ENCODE results near the gene SPACDR.

SPACDR gene

DNA sequence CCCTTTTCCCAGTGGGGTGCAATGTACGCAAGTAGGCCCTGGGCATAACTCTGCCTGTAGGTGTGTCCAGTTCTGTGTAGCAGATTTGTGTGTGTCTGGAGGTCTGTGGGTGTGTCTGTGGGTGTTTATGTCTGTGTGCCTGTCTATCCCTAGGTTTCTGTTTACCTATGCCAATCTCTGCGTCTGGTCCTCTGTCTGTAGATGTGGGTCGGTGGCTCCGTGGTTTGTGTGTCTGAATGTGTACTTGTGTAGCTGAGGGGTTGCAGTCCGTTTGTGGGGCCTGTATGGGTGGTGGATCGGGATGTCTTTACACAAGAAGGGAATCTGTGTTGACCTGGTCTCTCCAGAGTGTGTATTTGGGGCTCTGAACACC is 20.6 kb upstream of the SPACDR start:
- DNase-seq, result no peak

DNA sequence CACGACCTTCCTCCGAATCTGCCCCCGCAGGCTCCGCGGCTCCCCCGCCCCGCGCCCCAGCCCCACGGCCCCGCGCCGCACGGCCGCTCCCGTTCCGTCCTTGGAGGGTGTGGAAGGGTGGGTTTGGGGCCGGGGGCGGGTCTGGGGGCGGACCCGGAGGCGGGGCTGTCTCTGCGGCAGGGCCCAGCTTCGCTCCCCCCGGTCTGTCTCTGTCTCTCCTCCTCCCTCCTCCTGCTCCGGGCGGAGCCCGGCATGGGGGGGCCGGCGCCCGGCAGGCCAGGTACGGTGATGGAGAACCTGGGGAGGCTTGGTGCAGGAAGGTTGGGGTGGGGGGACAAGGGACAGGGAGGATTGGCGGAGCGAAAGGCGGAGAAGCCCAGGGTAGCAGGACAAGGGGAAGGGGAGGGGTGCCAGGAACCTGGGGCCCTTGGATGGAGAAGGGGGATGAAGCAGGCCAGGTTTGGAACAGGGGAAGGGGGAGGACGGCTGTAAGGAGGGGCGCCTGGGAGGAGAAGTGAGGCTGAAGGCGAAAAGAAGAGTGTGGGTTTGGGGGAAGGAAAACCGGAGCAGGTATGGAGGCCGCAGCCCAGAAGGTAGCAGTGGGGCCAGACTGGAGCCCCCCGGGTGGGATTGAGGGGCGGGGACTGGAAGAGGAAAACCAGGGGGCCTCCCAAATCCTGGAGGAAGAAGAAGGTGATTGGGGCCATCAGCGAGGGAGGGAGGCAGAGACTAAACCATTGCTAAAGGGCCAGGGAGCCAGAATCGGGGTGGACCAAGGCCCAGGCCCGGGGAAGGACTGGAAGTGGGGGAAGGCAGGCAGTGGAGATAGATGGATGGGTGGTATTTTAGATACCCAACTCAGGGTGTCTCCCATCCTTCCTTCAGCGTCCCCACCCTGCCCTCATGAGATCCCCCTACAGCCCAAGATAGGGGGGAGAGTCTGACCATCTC is 19.9 kb upstream of the SPACDR start, which contains the start of gene NYAP1:
NYAP1 (plus strand) TSS at position 206 of the 951 bp plus-strand sequence. CDS start 1,385 bp downstream, outside the sequence.
- no peak for DNase-seq

DNA sequence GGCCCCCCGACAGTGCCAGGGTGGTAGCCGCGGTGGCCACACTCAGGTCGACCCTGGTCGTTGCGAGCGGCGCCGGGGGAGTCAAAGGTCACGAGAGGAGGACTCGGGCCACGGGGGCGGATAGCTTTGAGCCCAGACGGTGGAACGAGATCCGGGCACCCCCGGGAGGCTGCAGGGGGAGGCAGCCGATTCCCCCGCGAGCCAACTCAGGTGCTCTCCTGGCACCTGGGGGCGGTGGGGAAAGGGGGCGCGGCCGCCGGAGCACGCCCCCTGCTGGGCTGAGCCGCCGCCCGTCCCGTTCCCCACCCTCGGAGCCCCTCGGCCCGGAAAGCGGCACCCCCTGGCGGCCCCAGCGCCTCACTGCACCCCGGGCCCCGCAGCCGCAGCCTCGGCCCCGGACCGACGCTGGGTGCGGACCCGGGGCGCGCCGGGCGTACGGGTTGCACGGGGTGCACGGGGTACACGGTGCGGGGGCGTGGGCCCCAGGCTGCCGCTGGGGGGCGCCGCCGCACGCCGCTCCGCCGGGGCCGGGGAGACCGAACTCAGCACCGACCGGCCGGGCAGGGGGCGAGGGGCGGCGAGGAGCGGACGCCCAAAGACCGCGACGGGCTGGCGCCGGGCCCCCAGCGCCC is 19.1 kb upstream of the SPACDR start:
- no peak for DNase-seq

DNA sequence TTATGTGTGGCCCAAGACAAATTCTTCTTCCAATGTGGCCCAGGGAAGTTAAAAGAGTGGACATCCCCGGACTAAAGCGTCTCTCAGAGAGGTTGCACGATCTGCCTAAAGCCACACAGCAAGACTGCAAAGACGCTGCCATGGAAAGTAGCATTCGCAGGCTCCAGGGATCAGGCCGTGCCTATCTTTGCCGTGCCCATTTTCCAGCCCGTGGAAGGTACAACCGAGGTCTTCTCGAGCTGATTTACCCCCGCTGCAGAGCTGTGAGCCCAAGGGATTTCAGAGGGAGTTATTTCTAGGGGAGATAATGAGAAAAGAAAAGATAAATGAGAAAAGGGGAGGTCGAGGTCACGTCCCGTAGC is 18.6 kb upstream of the SPACDR start:
- no peak for DNase-seq

DNA sequence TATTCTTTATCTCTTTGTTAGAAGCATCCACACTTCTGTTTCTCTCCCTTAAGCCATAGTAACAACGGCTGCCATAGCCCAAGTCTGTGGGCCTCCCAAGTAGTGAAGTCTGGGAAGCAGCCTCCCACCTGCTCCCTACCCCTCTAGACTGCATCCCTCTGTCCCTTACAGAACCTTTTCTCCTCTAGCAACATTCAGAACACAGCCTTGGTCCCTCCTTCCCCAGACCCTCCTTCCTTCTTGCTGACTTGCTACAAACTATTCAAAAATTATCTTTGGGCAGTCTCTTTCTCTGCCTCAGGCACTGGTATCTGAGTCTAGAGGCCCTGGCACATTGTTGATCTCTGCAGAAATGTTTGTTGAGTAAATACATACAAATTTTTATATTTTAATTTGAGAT is 17.4 kb upstream of the SPACDR start:
- DNase-seq, result no peak

DNA sequence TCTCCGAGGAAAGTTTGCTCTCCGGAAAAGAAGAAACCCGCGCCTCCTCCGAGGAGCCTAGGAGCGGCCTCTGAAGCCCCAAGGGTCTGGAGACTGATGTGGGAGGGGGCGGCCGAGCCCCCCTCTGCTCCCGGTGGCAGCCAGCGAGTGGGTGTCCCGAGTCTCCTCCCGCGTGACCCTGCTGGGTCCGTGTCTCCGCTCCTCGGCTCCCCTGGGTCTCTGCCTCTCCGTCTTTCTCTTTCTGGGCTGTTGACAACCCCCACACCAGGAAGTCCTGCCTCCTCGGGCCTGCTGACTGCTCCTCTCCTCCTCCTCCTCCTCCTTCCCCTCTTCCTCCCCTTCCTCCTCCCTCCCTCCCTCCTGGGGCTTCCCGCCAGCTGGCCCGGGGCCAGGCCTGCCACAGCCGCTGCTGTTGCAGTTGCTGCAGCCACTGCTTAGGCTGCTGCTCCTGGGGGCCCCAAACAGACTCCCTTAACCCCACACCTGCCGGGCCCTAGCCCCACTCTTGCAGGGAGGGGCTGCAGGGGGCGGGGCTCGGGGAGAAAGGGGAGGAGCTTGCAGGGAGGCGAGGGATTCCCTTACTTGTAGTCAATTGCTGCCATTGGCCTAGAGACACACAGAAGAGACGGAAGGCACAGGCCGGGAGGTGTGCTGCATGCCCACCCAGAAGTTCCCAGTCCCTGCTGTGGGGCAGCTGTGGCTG is 15.0 kb upstream of the SPACDR start, which contains the start of gene TSC22D4:
TSC22D4 (minus strand) TSS at position 257 of the 703 bp plus-strand sequence. CDS start 1,176 bp downstream, outside the sequence.
- DNase-seq, result peak; percentile 88

DNA sequence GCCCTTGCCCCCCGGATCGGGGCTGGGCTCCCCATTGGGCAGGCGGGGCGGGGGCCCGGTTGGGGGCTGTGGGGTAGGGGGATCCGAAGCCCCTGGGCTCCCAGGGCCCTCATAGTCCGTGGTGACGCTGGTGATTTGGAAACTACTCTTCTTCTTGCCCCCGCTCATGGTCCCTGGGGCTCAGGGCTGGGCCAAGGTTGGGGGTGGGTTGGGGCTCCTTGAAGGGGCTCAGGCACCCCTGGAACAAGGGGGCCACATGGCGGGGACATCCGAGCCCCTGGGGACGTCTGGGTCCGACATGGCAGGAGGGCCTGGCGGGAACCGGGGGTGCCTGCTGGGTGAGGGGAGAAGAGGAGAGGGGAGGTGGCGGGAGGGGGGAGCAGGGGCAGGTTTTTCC is 13.8 kb upstream of the SPACDR start:
- DNase-seq, result no peak

DNA sequence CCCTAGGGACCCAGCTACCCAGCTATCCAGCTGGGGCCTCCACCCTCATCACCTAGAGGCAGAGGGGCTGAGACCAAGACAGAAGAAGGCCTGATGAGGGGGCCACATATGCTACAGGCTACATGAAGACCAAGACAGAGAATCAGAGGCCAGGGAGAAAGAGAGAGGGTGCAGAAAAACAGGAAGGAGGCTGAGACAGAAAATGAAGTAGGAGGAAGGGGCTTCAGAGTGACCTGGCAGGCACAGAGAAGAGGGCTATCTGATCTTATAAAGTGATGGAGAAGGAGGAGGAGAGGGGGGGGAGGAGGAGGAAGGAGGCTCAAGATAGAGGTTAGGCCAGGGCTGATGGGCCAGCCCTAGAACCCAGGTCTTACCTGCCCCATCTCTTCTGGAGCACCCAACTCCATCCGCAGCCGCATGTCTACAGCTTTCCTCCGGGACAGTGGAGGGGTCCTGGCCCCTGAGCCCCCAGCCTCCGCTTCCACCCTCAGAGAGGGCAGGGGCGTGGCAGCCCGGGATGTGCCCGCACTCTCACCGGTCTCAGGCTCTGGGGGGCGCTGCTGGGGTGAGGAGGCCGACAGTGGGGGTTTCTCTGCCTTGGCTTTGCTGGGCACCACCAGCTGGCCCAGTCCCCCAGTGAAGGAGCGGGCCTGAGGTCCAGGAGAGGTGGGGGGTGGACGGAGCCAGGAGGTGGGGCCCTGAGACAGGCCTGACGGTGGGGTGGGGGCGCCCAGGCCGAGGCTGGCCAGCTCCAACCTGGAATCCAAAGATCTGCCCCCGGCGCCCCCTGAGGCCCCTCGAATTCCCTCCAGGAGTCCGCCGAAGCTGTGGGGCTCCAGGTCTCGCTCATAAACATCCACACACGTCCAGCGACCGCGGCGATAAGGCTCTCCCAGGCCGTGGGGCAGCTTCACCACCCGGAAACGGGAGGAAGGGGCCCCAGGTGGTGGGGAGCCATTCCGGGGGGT is 13.1 kb upstream of the SPACDR start:
- DNase-seq, result no peak

DNA sequence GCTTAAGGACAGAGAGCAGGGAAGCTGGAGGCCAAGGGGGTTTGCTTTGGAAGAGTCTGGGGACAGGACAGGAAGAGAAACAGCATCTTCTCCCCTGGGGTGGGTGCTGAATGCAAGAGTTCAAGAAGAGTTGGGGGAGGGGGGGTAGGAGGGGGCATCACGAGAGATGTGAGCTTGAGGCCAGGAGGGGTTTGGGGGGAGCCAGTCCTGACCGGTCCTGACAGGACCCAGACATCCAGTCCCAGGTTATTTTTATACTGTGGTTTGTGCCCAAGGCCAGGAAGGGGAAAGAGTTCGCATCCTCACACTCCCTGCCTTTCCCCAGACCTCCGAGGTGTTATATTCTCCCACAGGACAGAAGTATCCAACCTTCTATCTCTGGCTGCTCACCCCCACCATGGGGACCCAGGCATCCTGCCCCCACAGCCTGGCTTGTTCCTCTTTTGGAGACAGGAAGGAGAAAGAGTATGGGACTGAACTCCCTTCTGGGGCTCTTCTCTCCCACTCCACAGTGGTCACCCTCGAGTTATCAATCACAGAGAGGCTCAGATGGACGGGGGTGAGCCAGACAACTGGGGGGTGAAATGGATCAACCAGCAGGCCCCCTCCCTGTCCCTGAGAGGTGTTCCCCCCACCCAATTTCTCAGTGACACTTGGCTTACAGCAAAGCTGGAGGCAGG is 12.2 kb upstream of the SPACDR start:
- DNase-seq, result no peak

DNA sequence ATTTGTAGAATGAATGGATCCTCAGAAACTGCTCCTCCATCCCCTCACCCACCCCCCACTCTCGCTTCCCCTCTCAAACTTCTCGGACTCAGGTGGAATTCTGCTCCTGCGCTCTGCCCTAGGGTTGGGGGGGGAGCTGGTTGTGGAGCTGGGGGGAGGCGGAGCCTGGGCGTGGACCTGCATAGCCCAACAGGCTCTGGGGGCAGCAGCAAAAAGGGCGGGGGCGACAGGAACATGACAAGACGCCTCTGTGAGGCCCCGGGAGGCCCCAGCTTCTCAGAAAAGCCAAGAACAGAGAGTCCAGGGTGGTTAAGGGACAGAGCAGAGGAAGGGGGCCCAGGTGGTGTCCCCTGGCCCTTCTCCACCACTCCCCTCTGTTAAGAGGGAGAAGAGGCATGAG is 11.5 kb upstream of the SPACDR start:
- no peak for DNase-seq

DNA sequence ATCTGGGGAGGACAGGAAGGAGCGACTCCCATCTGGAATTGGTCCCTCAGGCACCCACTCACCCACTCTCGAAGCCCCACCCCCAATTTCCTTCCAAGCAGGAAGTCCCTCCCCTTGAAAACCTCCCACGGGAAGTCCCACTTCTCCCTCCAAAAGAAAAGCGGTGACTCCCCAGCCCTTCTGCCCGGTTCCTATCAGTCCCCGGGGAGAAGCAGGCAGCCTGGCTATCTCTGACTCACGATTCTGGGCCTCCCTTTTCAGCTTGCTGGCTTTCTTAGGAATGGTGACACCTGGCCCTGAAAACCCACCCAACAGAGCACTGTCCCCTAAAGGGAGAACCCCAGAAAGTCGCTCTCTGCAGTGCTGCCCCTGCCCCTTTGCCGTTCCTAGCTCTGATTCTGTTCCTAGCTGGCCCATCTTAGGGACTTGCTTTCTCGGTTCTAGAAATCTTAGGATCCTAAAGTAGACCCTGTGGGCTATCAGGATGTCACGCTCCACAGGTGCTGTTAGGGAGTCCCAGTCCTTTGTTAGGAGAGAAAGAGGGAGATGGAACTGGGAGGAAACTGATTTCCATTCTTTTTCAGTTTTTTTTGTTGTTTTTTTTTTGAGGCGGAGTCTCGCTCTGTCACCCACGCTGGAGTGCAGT is 8.9 kb upstream of the SPACDR start:
- no peak for DNase-seq

DNA sequence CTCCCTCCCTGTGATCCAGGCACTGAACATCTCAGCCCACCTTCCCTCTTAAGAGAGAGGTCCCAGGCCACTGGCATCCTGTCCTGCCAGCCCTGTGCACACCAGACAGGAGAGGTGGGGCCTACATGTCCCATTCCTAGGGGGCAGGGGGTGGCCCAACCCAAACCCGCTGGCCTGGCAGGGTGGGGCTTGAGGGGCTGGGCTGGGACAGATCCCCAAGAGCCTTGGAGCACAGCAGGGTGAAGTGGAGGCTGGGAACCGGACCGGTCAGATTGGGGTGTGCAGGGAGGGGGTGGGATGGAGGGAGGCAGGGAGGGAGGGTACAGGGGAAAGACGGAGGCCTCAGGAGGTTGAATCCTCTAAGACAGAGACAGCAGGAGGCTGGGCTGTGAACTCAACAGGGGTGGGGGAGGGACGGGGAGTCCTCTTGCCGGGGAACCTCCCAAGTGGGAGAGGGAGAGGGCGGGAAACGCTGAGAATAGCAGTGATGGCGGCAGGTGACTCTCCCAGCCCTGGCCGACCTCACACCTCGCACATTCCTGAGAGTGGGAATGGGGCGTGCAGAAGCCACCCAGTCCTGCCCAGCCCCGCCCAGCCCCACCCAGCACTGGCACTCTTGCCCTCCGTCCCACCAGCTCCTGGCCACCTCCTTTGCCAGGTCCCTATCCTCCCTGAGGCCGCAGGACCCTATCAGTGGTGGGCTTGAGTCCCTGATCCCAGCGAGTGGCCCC is 8.2 kb upstream of the SPACDR start:
- DNase-seq, result no peak

DNA sequence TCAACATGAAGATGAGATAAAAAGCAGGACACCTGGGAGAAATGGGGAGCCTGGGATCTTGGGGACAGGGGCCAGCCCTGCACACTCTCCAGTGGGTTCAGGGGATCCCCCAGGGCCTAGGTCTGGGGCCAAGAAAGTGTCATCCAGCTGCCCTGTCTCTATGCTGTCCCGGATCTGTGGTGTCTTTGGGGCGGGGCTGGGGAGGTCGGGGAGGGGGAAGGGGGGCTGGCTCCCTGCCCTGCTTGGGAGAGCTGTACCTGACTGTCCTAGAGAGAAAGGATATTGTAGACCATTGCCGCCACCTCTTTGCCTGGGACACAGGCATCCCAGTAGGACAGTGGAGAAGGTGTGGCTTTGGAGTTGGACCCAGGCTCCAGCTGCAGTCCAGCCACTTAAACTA is 7.0 kb upstream of the SPACDR start:
- DNase-seq, result no peak

DNA sequence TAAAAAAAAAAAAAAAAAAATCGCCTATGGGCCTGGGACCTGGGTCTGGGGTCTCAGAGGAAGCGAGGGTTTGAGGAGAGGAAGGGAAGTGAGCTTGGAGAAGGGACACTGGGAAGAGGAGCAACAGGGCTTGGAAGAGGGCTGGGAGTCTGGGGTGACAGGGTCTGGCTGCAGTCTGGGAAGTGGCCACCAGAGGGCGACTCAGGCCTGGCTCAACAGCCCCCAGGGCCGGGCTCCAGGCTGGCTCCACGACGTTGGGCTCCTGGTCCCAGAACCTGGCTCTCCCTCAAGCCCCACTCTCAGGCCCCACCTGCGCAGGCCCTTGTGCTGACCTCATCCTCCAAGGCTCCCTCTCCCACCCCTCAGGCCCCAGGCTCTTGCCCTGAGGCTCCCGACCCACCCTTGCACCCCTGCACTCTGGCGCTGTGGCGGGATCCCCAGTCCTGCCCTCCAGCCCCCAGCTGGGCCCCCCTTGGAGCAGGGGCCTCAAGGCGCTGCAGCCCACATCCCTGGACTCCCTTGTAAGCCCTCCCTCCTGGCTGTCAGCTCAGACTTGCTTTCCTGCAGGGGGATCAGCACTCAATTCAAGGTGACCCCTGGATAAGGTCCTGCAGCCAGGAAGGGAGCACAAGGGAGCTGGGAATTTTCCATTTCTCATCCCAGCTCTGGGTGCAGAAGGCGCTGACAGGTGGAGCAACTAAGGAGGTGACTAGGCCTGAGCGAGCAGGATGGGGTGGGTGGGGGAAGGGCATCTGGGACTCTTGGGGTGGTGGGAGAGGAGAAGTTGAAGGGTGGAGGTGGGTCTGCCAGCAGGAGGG is 5.4 kb upstream of the SPACDR start:
- peak; percentile 32 for DNase-seq

DNA sequence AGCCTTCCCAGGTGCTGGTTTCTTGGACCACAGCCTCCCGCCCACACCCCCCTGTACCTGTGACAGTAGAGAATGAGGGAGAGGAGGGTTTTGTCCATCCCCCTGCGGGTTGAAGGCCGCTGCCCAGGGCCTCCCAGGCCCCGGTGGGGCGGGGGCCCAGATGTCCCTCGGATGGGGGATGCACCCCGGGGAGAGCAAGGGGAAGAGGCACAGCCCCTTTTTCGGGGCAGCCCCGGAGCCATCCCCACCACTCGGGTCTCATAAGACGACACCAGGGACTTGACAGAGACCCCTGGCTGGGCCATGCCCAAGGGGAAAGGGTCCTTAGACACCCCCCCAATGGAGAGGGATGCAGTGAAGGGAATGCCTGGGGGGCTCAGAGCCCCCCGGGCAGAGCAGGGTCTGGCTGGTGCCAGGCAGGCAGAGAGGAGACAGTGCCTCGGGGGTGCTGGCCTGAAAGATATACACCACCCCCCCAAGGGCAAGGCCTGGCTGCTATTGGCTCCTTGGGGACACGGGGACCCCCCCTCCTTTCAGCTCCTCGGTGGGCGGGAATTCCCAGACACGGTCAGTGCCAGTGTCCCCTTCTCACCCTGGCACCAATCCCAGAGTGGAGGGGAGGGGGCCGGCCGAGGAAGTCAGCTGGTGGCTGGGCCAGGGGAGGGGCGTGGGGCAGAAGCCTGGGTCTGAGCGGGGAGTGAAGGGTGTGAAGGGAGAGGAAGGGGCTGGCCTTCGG is 3.7 kb upstream of the SPACDR start:
- DNase-seq, result no peak

DNA sequence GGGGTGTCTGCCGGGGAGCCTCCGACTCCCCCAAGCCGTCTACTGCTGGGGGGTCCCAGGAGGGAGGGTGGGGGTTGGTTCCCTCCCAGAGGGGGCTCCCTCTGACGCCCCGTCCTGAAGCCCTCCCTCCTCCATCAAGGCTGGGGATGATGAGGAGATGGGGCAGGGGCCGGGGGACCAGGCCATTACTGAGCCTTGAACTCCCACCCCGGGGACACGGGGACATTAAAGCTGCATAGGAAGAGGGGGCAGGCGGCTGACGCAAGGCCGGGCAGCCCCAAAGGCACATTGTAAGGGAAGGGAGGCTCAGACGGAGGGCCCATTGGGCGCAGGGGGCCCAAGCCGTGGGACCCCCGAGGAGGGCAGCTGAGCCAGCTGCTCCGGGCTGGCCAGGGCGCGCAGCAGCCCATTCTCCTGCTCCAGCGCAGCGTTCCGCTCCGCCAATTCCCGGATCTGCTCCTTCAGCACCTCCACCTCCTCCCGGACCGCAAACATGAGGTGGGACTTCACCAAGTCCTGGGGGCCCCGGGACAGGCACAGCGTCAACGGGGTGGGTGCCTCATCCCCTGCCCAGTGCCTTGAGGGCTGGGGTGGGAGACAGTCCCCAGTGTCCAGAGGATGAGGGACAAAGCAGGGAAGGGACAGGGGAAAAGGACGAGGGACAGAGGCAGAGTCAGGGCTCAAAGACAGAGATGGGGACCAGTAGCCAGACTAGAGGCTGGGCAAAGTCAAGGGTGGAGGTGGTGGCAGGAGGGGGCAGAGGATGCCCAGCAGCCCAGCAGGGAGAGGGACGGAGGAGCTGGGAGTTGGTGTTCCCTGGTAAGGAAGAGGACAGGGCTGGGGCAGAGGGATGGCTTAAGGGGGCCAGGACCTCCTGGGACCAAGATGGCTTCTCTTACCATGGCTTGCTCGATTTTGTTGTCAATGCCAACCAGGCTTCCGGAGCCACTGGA is 2.9 kb upstream of the SPACDR start:
- no peak for DNase-seq

DNA sequence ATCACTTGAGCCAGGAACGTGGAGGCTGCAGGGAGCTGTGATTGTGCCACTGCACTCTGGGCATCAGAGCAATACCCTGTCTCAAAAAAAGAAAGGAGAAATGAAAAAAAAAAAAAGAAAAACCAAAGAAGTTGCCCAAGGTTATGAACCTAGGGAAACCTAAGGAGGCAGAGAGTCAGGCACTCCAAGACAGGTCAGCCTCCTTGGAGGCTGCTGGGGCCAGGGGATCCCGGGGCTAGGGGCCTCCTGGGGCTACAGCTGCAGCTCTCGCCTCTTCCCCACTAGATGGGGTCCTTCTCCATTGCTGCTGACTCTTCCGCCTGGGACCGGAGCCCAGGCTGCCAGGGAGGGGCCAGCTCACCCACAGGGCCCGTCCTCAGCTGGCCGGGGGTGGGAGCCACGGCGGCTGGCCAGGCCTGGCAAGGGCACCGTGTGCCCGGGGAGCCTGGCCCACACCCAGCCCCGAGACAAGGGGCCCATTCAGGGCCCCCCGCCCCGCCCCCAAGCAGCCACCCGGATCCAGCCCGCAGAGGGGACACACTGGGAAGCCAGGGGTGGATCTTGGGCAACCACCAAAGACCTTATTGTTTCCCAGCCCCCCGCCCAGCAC is 1.7 kb upstream of the SPACDR start:
- DNase-seq, result no peak

All from SHP77 treated with DMSO at 0.1 percent for 48 hours (cell line).